ENCODE data around the gene PKIB. TPM values are rescaled to one million over a fixed set of nuclear protein-coding genes. Genes with fewer than 3 reads are reported as not detected.
A peak's percentile ranks its signal among the peaks of the same experiment; 100 is the strongest.
"Not testable (repeated sequence)": the region's sequence is repeated elsewhere in the genome, so short reads cannot be mapped to it uniquely, and the experiment has no call there.

The PKIB gene, protein sequence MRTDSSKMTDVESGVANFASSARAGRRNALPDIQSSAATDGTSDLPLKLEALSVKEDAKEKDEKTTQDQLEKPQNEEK
- polyA plus RNA-seq (ENCODE audit: insufficient read length in 10 of 10) = 1 to 10 TPM in 6 of 10 donors, under 1 TPM in 4; 0.78 to 5.8 (median 1.0) TPM
- long read RNA-seq, donor 1 = 0 reads
- long read RNA-seq, donor 2 = 0 reads
- long read RNA-seq, donor 3 = 0 reads
- long read RNA-seq, donor 4, partial matches to known transcripts = 0 of 1 reads
- long read RNA-seq, donor 4, other reads (novel, unspliced or antisense) = 0 of 1 reads
- long read RNA-seq, donor 5 = 0 reads
- long read RNA-seq, donor 6 = 0 reads
- long read RNA-seq, donor 7 = 0 reads
- long read RNA-seq, donor 8, partial matches to known transcripts = 0 of 3 reads
- long read RNA-seq, donor 8, other reads (novel, unspliced or antisense) = 0 of 3 reads
- long read RNA-seq, donor 9 = 0 reads

DNA sequence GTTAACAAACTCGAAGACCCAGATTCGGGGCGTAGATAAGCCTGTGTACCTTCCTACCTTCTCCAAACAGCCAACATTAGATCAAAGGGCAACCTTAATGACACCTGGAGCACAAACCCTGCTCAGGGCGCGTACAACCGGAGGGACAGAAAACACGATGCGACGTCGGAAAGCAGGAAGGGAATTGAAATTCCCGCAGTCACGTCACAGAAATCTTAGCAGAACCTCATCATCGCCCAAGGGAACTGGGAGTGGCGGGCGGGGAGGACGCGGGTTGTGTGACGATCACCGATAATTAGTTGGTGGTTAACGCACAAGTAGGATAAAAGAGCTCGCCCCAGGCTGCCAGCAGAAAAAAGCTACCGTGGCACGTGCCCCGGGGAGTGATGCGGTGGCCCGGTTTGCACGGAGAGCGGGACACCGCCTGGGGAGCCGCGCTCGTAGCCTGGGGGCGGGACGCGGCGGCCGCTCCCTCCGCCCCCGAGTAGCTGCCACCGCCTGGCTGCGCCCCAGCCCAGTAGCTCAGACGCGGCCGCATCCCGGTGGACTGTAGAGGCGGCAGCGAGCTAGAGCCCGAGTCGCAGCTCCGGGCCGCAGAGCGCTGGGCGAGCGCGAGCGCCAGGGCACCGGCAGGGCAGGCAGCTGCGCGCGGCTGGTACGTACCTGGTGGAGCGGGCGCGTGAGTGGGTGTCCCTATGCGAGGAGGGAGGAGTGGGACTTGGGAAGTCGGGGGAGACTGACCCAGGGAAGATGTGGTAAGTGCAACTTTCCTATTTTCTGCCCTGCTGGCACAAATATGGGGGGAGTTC lies at the start of gene PKIB:
TSS of gene PKIB (plus strand) at position 525 of the 809 bp plus-strand sequence. CDS start 107,390 bp downstream, outside the sequence.
- peak; percentile 44 to 80 (median 54) for DNase-seq

DNA sequence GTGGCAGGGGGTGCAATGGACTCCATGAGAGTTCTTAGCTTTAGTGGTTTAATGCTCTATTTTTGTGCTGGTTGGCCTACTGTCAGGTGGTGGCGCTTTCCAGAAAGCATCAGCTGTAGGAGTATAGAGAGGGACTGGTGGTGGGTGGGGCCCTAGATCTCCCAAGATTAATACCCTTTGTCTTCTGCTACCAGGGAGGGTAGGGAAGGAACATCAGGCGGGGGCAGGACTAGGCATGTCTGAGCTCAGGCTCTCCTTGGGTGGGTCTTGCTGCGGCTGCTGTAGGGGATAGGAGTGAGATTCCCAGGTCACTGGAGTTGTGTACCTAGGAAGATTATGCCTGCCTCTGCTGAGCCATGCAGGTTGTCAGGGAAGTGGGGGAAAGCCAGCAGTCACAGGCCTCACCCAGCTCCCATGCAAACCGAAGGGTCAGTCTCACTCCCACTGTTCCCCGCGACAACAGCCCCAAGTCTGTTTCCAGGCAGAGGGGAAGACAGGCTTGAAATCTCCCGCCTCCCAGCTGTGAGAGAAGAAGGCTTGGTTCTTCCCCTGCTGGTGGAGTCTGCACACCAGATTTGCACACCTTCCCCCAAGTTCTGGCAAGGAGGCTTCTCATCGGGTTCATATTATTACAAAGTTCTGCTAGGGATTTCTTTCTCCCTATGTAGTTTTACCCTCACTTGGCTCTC lies 46.7 kb upstream of the PKIB start:
- no peak for DNase-seq

GRCh38 chr6:122564230-122564629 lies 46.0 kb upstream of the PKIB start:
- no peak for DNase-seq

- DNase-seq = no peak
These were observed 44.5 kb upstream of the PKIB start for GRCh38 chr6:122565708-122566107.

DNA sequence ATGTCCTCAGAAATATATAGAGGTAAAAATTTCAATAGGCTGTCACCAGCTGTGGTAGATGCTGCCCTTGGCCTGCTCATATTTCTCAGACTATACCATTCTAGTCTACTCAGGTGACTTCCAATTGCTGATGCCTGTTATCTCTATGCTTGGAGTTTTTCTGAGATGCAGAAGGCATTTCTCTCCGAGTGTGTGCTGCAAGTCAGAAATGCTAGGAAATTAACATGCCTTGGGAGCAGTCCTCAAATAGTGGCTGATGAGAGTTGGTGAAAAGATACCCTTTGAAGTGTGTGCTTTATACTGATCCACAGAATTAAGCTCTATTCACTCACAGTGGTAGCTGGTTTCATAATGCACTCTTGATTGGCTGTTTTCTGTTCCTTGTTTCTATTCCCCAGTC lies 43.2 kb upstream of the PKIB start:
- no peak for DNase-seq

DNA sequence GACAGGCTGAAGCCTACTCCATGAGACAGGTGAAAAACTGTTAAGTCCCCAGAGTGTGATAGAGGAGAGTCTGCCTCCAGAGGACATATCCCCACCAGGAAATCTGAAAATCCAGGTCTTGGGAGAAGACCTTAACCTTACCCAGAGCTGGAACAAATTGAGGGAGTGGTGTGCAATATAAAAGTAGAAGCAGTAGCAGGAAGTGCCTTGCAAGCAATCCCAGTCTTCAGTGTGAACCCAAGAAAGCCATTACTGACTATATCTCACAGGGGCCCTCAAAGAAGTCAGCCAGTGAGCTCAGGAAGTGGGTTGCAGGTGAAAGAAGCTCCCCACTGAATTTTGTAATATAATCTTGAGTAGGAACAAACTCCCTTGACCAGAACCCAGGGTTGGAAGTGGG lies 41.9 kb upstream of the PKIB start:
- no peak for DNase-seq

DNA sequence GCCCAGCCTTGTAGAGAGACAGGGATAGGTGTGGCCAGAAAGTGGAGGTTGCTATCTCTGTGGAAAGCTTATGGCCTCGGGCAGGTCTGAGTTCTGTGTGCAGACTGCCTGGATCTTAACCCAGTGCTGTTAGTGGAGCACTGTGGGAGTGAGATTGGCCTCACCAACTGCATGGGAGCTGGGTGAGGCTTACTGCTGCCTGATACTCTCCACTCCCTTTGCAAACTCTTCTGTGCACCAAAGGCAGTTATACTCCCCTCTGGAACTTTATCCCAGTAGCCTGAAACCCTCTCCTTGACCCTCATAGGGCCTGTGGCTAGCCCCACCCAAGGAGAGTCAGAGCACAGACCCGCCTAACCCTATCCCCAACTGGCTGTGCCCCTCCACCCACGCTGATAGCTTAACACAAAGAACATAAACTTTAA lies 41.4 kb upstream of the PKIB start:
- no peak for DNase-seq

- no peak for DNase-seq
These were observed 40.9 kb upstream of the PKIB start for GRCh38 chr6:122569230-122569771.

- DNase-seq = no peak
These were observed 38.3 kb upstream of the PKIB start for GRCh38 chr6:122571888-122572287.

GRCh38 chr6:122576888-122577287 lies 33.3 kb upstream of the PKIB start:
- DNase-seq = no peak

DNA sequence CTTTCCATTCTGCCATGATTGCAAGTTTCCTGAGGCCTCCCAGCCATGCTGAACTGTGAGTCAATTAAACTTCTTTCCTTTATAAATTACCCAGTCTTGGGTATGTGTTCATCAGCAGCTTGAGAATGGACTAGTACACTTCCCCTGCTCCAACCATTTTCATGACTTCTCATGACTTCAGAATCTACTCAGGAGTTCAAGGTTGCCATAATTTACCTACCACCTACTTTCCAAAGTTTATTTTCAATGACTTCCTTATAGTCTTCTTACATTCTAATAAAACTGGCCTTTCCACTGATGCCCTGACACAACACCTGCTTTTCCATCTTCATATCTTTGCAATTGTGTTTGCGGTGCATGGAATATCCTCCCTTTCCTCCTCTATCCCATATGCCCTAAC lies 31.2 kb upstream of the PKIB start:
- DNase-seq = no peak

GRCh38 chr6:122580737-122581136 lies 29.5 kb upstream of the PKIB start:
- DNase-seq = no peak

DNA sequence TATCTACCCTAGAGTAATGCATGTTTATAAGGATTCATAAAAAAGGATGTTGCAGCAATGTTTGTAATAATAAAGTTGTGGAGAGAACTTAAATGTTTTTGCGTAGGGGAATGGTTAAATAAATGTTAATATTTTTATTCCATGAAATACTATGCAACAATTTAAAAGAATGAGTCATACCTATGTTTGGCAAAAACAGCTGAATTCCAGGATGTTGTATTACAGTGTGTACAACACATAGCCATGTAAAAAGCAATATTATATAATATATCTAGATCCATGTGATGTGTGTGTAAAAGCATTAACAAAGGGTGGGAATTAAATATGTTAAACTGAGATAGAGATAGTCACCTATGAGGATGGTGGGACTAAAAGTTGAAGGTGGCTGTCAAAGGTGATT lies 21.1 kb upstream of the PKIB start:
- no peak for DNase-seq

DNA sequence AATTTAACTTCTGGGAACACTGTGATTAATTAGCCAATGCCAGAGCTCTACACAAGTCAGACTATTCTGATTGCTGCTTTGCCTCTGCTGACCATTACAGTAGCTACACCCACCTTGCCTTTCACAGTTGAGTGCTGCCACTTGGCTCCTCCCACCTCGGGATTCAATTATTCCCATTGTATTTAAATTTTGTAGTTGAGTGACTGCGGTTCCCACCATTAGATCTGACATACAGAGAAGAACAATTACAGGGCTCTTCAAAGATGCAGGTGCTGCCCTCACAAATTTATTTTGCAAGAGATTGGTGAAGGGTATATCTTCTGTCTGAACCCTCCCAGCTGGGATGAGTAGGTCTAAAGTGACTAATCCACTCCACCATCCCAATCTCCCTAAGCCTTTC lies 11.9 kb upstream of the PKIB start:
- DNase-seq = not testable (repeated sequence)

DNA sequence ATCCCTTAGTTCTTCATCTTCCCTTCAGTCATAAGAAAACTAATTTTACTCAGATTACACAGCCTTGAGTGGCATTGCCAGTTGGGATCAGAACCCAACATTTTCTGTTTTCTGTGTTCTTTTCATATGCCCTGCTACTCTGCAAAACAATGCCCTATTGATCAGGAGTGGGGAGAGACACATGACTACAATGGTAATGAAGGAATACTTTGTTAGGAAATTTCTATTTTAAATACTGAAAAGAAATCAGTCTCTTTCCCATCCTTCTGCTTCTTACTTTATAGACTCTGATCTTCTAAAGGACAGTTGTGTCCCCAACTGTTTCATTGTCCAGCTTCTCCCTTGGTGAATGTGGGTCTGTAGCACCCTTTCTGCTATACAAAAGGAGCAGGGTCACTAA lies 5.5 kb upstream of the PKIB start:
- DNase-seq = no peak

DNA sequence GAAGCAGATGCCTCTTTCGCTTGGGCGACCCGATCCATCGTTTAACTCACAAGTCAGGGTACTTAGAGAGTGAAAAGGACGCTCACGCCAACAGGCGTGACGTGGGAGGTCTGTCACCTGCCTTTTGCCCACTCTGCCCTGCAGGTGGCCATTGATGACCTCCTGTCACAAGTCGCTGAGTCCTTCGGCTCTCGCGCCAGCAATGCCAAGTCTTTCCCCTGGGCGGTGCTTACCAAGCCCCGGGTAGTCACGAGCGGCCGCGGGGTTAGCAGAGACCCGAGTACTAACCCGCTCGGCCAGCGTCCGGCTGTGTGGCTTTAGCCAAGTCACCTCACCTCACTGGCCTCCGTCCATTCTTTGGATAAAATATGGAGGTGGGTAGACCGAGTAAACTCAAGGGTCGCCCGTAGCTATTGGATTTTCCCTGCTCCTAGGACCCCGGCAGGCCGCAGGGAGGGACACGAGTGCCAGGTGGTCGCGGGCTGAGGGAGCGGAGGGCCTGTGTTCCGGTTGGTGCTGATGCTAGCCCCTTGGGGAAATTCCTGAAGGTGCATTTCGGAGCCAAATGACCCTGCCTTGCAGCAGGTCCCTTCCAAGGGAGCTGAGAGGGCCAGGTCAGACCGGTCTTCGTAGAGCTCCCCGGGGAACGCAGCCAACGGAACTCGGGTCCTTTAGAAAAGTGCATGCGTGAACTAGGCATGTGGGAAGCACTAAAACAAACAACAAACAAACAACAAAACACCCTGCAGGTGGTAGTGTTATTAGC lies 668 bp downstream of the PKIB start:
- DNase-seq = peak in 2 of 3 donors; percentile 28 to 48

DNA sequence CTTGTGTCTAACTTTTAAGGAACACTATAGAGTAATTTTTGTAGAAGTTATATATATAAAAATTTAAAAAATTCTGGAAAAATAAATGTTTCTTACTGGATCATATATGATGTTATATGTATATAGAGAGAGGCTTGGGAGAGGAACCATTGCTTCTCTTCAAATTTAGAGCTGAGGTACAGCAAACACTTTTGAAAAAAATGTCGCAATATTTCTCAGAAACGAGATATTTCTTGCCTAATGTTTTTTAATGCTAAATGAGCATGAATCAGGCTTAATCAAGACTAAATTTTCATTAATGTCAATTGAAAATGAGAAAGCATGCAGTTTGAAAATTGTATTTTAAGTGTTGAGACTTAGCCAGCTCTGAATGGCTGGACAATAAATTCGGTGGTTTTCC lies 2.6 kb downstream of the PKIB start:
- no peak for DNase-seq

GRCh38 chr6:122614303-122614702 lies 4.1 kb downstream of the PKIB start:
- DNase-seq = no peak

GRCh38 chr6:122615409-122615808 lies 5.2 kb downstream of the PKIB start:
- no peak for DNase-seq

DNA sequence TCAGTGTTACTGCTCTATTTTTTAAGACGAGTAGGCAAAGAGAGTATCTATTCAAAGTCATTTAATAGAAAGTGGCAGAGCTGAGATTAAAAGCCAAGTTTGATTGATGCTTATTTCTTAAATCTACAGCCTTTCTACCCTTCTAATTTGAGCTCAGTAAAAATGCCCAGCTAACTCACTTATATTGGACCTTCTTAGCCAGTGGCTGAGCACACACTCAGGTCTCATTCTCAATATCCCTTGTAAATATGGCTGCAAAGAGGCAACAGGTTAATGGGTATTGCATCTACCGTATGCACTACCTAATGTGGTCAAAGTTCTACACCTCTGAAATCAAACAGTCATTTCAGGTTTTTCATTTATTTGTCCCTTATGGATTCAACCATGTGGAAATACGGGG lies 6.7 kb downstream of the PKIB start:
- DNase-seq = no peak

DNA sequence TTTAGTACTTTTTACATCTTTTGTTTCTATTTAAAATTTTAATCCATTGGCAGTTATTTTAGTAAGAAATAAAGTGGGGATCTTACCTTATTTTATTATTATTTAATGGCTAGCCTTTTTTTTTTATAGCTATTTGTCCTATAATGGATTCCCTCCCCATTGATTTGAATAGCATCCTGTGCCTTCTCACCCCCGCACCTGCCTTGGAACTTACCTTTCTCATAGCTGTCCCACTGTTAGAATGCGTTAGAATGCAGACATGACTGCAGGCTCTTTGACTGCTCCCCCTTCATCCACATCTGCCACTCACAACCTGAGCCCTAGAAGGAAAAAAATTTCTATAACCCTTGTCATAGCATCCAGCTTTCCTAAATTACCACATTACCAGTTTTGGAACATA lies 9.1 kb downstream of the PKIB start:
- DNase-seq = no peak
